ENCODE data around the gene C1orf232. TPM values are rescaled to one million over a fixed set of nuclear protein-coding genes. Genes with fewer than 3 reads are reported as not detected.
A peak's percentile ranks its signal among the peaks of the same experiment; 100 is the strongest.

C1orf232 gene
- total and polyA plus RNA-seq, 12 donors, result not detected

DNA sequence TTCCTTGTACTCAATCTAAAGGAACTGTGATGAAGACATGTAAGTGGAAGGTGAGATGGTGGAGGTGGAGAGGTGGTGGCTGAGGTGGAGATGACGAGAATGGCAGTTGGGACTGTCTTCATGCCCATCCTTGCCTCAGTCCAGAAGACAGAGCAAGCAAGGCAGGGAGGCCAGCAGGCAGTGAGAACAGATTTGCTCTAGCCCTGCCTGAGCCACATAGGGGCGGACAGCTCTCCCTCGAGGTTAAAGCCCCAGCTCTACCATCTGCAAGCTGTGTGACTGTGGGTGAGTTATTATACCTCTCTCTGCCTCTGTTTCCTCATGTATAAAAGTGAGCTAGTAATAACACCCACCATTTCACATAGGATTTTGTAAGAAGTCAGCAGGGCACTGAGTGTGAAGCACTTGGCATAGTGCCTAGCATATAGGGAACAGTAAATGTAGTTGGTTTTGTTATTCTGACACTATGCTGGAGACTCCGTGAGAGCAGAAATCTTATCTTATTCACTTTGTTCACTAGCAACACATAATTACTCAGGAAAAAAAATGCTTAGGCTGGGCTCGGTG is 14.7 kb downstream of the C1orf232 start:
- Histone ChIP-seq H3K27me3 (peaks cover 0 to 42% (median 0%) of the 10 kb centered on the region in 7 donors), H3K27ac (peak overlapping the region in 5 of 10 donors; percentile 68 to 97 (median 91)), H3K4me3 (no peak overlapping the region), H3K36me3 (no peaks in the 10 kb centered on the region), H3K9me3 (no peaks in the 10 kb centered on the region), H3K4me1 (peaks cover 16 to 52% (median 37%) of the 10 kb centered on the region in 9 donors)
- TF ChIP-seq, protein P1, sequence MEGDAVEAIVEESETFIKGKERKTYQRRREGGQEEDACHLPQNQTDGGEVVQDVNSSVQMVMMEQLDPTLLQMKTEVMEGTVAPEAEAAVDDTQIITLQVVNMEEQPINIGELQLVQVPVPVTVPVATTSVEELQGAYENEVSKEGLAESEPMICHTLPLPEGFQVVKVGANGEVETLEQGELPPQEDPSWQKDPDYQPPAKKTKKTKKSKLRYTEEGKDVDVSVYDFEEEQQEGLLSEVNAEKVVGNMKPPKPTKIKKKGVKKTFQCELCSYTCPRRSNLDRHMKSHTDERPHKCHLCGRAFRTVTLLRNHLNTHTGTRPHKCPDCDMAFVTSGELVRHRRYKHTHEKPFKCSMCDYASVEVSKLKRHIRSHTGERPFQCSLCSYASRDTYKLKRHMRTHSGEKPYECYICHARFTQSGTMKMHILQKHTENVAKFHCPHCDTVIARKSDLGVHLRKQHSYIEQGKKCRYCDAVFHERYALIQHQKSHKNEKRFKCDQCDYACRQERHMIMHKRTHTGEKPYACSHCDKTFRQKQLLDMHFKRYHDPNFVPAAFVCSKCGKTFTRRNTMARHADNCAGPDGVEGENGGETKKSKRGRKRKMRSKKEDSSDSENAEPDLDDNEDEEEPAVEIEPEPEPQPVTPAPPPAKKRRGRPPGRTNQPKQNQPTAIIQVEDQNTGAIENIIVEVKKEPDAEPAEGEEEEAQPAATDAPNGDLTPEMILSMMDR (IDR thresholded peaks at IDR 0.05), result no peak
- no peak for ATAC-seq
- no peak for DNase-seq
- WGBS, 2 donors, result 55 to 59% methylated on average over 5 of the region's 5 CpGs
- intact Hi-C loops (cut with DNase I), result loop anchor here in 1 of 10 donors (10.0 kb wide), 1 partner anchor 259 kb away; no protein-coding TSS in a partner anchor

DNA sequence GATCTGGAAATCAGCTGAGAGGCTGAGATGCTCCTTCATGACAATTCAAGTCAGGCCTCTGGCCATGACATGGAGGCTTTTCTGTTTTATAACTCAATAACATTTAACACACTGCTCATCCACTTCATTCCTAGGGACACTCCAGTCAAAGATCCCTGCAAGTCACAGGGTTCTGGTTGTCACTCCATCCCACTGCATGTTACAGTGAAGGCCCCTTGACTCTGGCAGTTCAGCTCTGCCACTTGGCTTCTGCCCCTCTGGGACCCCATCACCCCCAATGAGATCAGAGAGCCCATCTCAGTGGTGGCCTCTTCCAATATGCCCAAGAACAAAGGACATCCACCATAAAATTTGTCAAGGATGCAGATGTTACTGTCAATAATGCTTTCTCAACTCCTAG is 19.9 kb downstream of the C1orf232 start:
- H3K36me3 ChIP-seq, result no peaks in the 10 kb centered on the region
- H3K4me3 ChIP-seq, result no peak overlapping the region
- TF ChIP-seq, protein P1 (IDR thresholded peaks at IDR 0.05), result no peak
- intact Hi-C loops (cut with DNase I), result loop anchor here in 6 of 10 donors (5.0 to 10.0 kb wide), 5 partner anchors 37 to 114 kb away; partner anchors contain the start of gene PDIK1L (in 1 of the 6)
- no peak for ATAC-seq
- H3K27ac ChIP-seq, result no peak overlapping the region
- H3K4me1 ChIP-seq, result peaks cover 0 to 16% (median 4%) of the 10 kb centered on the region in 9 donors
- H3K27me3 ChIP-seq, result no peaks in the 10 kb centered on the region
- H3K9me3 ChIP-seq, result no peaks in the 10 kb centered on the region
- DNase-seq, result no peak

DNA sequence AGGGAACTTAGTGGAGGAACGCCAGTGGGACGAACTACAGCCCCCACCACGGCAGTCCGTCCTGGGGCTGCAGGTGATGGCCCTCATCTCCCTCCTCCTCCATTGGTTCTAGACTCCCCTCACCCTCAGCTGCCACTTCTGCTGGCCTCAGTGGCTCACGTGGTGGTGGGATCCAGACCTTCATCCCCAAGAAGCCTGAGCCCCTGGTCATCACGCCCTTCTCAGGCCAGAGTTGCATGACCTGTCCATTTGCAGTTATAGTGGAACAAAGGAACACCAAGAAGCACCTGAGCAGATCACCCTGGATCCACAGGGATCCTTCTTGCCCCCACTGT is 22.8 kb downstream of the C1orf232 start:
- TF ChIP-seq, protein P1 (IDR thresholded peaks at IDR 0.05), result no peak
- H3K9me3 ChIP-seq, result no peaks in the 10 kb centered on the region
- H3K27ac ChIP-seq, result no peak overlapping the region
- no peaks in the 10 kb centered on the region for H3K27me3 ChIP-seq
- H3K4me3 ChIP-seq, result no peak overlapping the region
- no peaks in the 10 kb centered on the region for H3K36me3 ChIP-seq
- DNase-seq, result no peak
- peaks cover 0 to 14% (median 4%) of the 10 kb centered on the region in 9 donors for H3K4me1 ChIP-seq
- 44 to 45% methylated on average over 6 of the region's 6 CpGs for WGBS, 2 donors
- intact Hi-C loops (cut with DNase I), result loop anchor here (1.0 to 10.0 kb wide), 12 partner anchors 34 to 111 kb away; partner anchors contain the start of gene PDIK1L (in 1 of the 10)
- ATAC-seq, result no peak

DNA sequence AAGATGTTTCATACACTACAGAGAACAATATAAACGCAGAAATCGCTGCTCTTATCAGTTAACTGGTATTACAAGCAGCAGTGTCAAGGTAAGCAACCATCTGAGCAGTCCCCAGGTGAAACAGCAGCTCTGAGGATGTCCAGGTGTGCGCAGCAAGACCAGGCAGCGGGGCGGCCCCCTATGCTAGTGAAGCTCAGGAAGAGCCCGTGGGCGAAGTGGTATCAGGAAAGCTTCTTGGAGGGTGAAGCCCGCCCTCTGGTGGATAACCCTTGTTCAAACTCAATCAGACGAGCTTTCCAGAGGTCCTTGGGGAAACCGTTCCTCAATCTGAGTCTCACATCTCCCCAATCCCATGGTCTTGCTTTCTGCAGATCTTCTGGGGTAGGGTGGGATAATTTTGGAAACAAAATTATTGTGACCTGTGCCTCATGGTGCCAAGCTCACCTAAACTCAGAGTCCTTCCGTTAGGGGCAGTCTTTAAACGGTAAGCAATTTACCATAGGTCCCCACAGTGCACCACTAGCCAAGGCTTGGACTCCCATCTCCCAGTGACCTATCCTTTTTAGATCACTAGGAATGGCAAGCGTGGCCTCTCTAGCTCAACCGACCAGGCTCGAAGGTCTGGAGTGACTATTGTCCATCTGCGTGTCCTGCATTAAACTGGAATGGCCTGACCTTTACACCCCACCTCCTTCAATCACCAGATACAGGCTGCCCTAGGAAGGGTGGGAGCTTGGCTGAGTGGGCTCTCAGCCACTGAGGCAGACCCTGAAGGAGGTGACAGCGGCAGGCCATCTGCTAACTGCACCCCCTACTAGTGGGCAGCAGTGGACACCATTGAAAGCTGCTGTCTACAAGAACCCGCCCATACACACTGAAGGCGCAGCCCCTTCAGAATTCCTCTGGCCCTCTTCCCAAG is 23.5 kb downstream of the C1orf232 start:
- intact Hi-C loops (cut with DNase I), result loop anchor here (1.0 to 10.0 kb wide), 12 partner anchors 33 to 110 kb away; partner anchors contain the start of gene PDIK1L (in 1 of the 10)
- no peak overlapping the region for H3K4me3 ChIP-seq
- DNase-seq (peak; percentile 60 to 80), ATAC-seq (peak; percentile 83 to 96 (median 94))
- TF ChIP-seq, protein P1 (IDR thresholded peaks at IDR 0.05), result peak; percentile 72 to 89 (median 82)
- H3K9me3 ChIP-seq, result no peaks in the 10 kb centered on the region
- no peaks in the 10 kb centered on the region for H3K27me3 ChIP-seq
- 27 to 33% methylated on average over 19 of the region's 19 CpGs for WGBS, 2 donors
- no peak overlapping the region for H3K27ac ChIP-seq
- H3K36me3 ChIP-seq, result no peaks in the 10 kb centered on the region
- H3K4me1 ChIP-seq, result peaks cover 0 to 14% (median 4%) of the 10 kb centered on the region in 9 donors

Data from heart right ventricle (tissue), 16 donors.